Vagina (tissue), 2 donors: ENCODE results near the gene IVD.

Experiments
- POLR2A ChIP-seq, 2 donors: fragments of 450-650 bp; IDR thresholded peaks; one replicate each; pipeline ENCODE4 v1.6.1; 2017; ENCODE audit warnings: antibody characterized with exemption in 2 of 2, mild to moderate bottlenecking in 2 of 2, moderate library complexity in 2 of 2
- TF ChIP-seq, protein P1 (sequence below), 3 experiments: fragments of 450-650 bp in 2 of 3; fragments of 200-600 bp in 1 of 3; sonication (generic) in 1 of 3; IDR thresholded peaks; one replicate each; pipeline ENCODE4 v1.5.1; 2017 to 2019; ENCODE audit warnings: antibody characterized with exemption in 3 of 3, mild to moderate bottlenecking in 2 of 3, moderate library complexity in 2 of 3

DNA sequence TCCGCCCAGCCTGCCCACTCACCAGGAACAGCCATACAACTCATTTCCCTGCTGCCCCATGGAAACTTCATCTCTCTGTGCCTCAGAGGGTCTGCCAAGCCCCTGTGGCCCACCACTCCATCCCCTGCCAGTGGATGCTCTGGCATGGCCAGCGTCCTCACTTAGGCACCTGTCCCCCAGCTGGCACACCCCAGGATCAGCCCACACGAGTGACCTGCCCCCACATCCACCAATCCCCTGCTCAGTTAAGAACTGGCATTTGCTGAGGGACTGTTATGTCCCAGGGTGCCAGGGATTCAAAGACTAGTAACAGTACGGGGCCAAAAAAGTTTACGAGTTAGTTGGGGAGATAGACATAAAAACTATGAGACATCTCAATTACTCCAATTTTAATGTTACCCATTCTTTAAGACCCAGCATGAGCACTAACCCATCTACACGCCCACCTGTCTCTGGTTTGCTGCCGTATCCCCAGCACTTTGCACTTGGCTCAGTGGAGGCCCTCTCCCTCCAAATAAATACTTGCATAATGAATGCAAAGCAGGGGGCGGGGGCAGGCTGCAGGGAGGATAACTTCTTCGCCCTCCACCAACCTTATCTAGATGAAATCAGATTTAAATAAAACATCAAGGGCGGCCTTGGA is 23.6 kb downstream of the IVD start:
- TF ChIP-seq POLR2A (IDR thresholded peaks at IDR 0.05) = no peak
- TF ChIP-seq, protein P1, sequence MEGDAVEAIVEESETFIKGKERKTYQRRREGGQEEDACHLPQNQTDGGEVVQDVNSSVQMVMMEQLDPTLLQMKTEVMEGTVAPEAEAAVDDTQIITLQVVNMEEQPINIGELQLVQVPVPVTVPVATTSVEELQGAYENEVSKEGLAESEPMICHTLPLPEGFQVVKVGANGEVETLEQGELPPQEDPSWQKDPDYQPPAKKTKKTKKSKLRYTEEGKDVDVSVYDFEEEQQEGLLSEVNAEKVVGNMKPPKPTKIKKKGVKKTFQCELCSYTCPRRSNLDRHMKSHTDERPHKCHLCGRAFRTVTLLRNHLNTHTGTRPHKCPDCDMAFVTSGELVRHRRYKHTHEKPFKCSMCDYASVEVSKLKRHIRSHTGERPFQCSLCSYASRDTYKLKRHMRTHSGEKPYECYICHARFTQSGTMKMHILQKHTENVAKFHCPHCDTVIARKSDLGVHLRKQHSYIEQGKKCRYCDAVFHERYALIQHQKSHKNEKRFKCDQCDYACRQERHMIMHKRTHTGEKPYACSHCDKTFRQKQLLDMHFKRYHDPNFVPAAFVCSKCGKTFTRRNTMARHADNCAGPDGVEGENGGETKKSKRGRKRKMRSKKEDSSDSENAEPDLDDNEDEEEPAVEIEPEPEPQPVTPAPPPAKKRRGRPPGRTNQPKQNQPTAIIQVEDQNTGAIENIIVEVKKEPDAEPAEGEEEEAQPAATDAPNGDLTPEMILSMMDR (IDR thresholded peaks at IDR 0.05) = no peak
